GM19463 (cell line): Measurements from ENCODE around the gene GOLGA8M.
"Not testable (repeated sequence)": the region's sequence is repeated elsewhere in the genome, so short reads cannot be mapped to it uniquely, and the experiment has no call there.

Experiments used
- ATAC-seq: cut with Tn5 transposase; IDR thresholded peaks from one replicate; pipeline ENCODE4 v1.9.1; 2021; ENCODE audit warnings: mild to moderate bottlenecking, moderate library complexity; ENCODE audit not compliant: unreplicated experiment

GOLGA8M gene, protein sequence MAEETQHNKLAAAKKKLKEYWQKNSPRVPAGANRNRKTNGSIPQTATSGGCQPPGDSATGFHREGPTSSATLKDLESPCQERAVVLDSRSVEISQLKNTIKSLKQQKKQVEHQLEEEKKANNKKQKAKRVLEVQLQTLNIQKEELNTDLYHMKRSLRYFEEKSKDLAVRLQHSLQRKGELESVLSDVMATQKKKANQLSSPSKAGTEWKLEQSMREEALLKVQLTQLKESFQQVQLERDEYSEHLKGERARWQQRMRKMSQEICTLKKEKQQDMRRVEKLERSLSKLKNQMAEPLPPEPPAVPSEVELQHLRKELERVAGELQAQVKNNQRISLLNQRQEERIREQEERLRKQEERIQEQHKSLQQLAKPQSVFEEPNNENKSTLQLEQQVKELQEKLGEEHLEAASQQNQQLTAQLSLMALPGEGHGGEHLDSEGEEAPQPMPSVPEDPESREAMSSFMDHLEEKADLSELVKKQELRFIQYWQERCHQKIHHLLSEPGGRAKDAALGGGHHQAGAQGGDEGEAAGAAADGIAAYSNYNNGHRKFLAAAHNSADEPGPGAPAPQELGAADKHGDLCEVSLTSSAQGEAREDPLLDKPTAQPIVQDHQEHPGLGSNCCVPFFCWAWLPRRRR

GRCh38 chr15:28712270-28712669 is at the start of gene GOLGA8M:
GOLGA8M (minus strand) TSS chr15:28712421; CDS start chr15:28712323, 98 bp downstream.
- ATAC-seq = not testable (repeated sequence)

- not testable (repeated sequence) for ATAC-seq
Observed at GRCh38 chr15:28742890-28743289, 30.7 kb upstream of the GOLGA8M start.

DNA sequence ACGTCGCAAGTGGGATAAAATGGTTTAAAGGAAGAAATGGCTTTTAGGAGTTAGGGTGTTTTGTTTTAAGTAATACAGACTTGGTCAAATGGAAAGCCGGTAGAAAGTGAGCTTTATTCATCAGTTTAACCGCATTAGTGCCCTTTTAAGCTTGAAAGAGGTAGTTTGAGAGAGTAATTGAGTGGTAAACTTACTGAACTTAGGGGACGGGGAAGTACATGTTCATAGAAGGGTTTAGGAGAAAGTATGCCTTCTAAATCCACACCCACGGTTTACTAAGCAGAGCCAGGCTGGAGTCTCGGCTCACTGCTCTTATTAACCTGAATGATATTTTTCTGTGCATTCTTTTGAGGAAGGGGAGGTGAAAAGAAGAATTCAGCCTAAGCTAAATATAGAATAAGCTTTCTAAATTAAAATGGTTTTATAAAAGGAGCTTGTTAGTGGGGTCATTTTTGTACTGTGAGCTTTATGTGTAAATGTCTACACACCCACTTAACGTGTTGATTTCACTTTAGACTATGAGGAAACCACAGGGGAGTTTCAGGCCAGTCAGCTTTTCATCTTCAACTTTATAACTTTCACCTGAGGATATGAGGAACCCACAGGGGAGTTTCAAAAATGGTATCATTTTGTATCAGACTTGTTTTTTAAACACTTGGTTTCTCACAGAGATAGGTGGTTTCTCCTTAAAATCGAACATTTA is 26.5 kb upstream of the GOLGA8M start:
- ATAC-seq = peak; percentile 63

DNA sequence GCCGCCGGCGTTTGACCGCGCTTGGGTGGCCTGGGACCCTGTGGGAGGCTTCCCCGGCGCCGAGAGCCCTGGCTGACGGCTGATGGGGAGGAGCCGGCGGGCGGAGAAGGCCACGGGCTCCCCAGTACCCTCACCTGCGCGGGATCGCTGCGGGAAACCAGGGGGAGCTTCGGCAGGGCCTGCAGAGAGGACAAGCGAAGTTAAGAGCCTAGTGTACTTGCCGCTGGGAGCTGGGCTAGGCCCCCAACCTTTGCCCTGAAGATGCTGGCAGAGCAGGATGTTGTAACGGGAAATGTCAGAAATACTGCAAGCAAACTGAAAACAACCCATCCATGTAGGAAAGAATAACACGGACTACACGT is 26.0 kb upstream of the GOLGA8M start:
- ATAC-seq = peak; percentile 18

DNA sequence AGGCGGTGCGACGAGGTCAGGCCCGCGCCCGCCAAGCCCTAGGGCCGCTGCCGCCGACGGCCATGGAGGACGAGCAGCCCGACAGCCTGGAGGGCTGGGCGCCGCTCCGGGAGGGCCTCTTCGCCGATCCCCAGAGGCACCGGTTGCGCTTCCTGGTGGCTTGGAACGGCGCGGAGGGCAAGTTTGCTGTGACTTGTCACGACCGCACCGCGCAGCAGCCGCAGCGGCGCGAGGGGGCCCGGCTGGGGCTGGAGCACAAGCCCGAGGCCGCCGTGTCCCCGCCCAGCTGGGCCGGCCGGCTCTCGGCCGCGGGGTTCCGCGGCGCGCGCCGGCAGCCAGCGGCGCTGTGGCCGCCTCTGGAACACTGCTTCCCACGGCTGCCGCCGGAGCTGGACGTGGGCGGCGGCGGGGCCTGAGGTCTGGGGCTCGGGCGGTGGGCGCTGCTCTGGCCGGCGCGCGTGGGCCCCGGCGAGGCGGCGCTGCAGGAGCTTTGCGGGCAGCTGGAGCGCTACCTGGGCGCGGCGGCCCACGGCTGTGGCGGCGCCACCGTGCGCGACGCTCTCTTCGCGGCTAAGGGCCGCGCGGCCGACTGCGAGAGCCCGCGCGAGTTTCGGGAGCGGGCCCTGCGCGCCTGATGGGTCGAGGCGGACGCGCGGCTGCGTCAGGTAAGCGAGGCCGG is 25.4 kb upstream of the GOLGA8M start:
- peak; percentile 41 for ATAC-seq

GRCh38 chr15:28728061-28728460 is 15.8 kb upstream of the GOLGA8M start:
- not testable (repeated sequence) for ATAC-seq

DNA sequence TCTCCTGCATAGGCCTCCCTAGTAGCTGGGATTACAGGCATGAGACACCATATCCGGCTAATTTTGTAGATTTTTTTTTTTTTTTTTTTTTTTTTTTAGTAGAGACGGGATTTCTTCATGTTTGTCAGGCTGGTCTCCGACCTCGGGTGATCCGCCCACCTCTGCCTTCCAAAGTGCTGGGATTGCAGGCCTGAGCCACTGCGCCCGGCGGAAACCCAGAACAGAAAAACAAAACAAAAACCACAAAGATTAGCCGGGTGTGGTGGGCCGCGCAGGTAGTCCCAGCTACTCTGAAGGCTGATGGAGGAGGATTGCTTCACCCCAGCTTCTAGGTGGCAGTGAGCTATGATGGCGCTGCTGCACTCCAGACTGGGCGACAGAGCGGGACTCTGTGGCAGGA is 14.8 kb upstream of the GOLGA8M start:
- ATAC-seq = not testable (repeated sequence)

DNA sequence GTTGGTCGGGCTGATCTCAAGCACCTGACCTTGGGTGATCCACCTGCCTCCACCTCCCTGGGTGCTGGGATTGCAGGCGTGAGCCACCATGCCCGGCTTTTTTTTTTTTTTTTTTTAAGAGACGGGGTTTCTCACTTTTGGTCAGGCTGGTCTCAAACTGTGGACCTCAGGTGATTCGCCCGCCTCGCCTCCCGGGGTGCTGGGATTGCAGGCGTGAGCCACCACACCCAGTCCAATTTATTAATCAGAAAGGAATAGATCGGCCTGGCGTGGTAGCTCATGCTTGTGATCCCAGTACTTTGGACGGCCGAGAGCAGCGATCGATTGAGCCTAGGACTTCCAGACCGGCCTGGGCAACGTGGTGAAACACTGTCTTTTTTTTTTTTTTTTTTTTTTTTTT is 13.9 kb upstream of the GOLGA8M start:
- no peak for ATAC-seq

DNA sequence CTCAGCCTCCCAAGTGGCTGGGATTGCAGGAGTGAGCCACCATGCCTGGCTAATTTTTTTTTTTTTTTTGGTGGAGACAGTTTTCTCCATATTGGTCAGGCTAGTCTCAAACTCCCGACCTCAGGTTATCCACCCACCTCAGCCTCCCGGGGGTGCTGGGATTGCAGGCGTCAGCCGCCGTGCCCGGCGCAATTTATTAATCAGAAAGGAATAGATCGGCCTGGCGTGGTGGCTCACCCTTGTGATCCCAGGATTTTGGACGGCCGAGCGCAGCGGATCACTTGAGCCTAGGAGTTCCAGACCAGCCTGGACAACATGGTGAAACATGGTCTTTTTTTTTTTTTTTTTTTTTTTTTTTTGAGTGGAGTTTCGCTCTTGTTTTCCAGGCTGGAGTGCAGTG is 13.3 kb upstream of the GOLGA8M start:
- ATAC-seq = no peak

DNA sequence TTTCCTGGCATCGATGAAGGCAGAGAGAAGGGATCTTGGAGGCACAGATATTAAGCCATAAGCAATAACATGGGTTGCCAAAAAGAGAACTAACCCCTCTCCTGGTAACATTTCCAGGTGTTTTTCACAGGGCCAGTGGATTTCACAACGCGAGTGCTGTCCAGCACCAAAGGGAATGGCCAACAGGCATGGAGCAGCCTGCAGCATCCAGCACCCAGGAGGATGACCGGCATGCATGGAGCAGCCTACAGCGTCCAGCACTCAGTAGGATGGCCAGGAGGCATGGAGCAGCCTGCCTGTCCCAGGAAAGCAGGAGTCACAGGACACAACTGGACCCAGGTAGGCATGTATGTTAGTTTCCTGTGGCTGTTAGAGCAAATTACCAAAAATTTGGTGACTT is 11.8 kb upstream of the GOLGA8M start:
- not testable (repeated sequence) for ATAC-seq

DNA sequence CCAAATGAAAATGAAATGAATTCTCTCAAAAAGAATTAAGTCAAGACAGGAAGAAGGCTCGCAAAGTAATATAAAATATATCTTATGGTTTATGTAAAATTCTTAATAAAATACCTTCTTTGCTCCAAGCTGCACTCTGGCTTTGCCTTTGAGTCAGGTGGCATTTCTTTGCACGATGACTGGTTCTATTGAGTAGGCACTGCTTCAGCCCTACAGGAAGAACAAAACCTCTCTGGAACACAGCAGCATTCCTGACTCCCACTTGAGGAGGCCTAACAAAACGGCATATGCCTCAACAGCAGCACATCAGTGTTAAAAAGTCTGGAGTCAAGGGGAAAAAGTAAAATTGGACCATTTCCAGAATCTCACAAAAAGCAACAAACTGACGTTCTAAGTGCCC is 7.4 kb upstream of the GOLGA8M start:
- not testable (repeated sequence) for ATAC-seq

GRCh38 chr15:28718576-28718975 is 6.4 kb upstream of the GOLGA8M start:
- not testable (repeated sequence) for ATAC-seq

DNA sequence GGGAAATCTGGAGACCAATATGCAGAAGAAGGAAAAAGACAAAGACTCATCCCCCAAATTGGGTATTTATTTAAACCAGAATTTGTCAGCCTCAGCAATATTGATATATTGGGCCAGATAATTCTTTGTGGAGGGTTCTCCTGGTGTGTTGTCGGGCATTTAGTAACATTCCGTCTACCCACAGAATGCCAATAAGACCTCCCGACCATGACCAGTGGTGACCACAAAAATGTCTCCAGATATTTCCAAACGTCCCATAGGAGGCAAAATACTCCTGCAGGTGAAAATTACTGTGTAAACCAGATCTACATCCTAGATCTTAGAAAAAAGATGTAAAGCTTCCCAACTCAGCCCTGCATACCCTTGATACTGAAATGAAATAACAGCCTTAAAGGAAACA is 2.0 kb upstream of the GOLGA8M start:
- not testable (repeated sequence) for ATAC-seq

DNA sequence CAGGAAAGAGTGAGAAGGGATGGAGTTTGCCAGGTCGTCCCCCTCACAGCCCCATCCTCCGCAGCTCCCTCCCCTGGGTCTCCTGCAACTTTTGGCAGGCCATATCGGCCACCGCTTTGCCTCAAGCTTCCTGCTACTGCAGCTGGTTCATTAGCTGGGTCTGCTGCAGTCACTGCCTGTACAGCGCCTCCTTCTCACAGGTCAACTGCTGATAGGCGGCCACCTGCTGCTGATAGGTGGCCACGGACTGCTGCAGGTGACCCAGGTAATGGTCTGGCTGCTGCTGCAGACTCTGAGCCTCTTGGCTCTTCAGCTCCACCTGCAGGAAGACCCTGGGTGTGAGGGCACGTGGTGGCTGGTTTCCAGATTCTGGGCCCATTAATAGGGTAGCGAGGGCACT is 8.3 kb downstream of the GOLGA8M start:
- not testable (repeated sequence) for ATAC-seq

DNA sequence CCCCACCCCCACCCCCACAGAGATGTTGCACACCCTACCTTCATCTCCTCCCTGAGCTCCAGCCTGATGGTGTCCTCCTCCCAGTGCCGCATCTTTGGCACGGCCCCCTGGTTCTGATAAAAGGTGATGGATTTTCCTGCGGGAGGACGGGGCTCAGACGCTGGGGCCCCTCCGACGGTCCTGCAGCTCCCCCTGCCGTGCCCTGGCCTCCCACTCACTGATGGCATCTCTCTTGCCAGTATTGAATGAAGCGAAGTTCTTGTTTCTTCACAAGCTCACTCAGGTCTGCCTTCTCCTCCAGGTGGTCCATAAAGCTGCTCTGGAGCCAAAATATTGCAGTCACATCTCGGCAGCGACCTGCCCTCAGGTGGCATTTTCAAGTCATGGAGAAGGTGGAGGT is 9.8 kb downstream of the GOLGA8M start:
- not testable (repeated sequence) for ATAC-seq

DNA sequence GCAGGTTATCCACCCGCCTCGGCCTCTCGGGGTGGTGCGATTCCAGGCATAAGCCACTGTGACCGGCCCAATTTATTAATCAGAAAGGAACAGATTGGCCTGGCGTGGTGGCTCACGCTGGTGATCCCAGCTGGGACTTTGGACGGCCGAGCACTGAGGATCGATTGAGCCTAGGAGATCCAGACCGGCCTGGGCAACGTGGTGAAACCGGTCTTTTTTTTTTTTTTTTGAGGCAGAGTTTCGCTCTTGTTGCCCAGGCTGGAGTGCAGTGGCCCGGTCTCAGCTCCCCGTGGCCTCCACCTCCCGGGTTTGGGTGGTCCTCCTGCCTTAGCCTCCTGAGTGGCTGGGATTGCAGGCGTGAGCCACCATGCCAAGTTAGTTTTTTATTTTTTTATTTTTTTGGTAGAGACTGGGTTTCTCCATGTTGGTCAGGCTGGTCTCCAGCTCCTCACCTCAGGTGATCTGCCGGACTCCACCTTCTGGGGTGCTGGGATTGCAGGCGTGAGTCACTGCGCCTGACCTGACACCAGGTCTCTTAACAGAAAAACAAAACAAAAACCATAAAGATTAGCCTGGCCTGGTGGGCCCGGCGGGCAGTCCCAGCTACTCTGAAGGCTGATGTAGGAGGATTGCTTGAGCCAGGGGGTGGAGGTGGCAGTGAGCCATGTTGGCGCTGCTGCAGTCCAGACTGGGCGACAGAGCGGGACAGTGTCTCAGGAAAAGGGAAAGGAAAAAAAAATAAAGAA is 18.0 kb downstream of the GOLGA8M start:
- ATAC-seq = not testable (repeated sequence)

GRCh38 chr15:28693021-28693420 is 19.2 kb downstream of the GOLGA8M start:
- not testable (repeated sequence) for ATAC-seq

- not testable (repeated sequence) for ATAC-seq
Observed at GRCh38 chr15:28673533-28673932, 38.7 kb downstream of the GOLGA8M start.

GRCh38 chr15:28672122-28672521 is 40.1 kb downstream of the GOLGA8M start:
- ATAC-seq = not testable (repeated sequence)

DNA sequence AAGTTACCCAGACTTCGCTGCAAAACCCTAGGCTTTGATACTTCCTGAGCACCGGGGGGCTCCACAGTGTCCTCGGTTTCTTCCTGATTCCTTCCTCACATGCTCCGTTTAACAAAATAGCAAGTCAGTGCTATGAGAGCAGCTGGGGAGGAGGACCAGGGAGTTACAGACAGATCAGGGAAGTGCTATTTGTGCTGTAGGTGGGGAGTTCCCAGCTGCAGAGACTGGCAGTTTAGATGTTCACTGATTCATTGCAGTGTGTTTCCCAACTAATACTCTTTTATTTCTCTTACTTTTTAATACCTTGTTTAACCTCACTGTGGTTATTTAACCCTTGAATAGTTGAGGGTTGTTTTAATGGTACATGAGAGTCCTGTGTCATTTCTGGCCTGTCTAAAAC is 45.8 kb downstream of the GOLGA8M start:
- ATAC-seq = peak; percentile 57
